Sigmoid colon (tissue), 4 donors: ENCODE data around the gene GABRB2.

ENCODE experiments used
- CTCF ChIP-seq, 4 experiments: fragments of 450-650 bp in 3 of 4; fragments of 200-600 bp in 1 of 4; IDR thresholded peaks; one replicate each; pipeline ENCODE4 v1.5.1; 2016 to 2019; ENCODE audit warnings: antibody characterized with exemption in 4 of 4, mild to moderate bottlenecking in 3 of 4, moderate library complexity in 2 of 4
- EP300 ChIP-seq, 4 donors: sonication (generic); formaldehyde crosslinking; IDR thresholded peaks; one replicate each; pipeline ENCODE4 v1.6.1; 2017; ENCODE audit warnings: antibody characterized with exemption in 4 of 4
- POLR2A ChIP-seq, 2 donors: fragments of 450-650 bp; IDR thresholded peaks; one replicate each; pipeline ENCODE4 v1.6.1; 2016; ENCODE audit warnings: antibody characterized with exemption in 2 of 2, mild to moderate bottlenecking in 2 of 2, moderate library complexity in 2 of 2
- POLR2AphosphoS5 ChIP-seq, 4 donors: sonication (generic); formaldehyde crosslinking; IDR thresholded peaks; one replicate each; pipeline ENCODE4 v1.6.1; 2017; ENCODE audit warnings: antibody characterized with exemption in 4 of 4

- TF ChIP-seq CTCF (IDR thresholded peaks at IDR 0.05), result no peak
- TF ChIP-seq POLR2AphosphoS5 (IDR thresholded peaks at IDR 0.05), result no peak
- TF ChIP-seq POLR2A (IDR thresholded peaks at IDR 0.05), result no peak
- TF ChIP-seq EP300 (IDR thresholded peaks at IDR 0.05), result no peak
Measured at GRCh38 chr5:161562446-161562845, 15.9 kb upstream of the GABRB2 start.
